ENCODE results near the gene LEKR1. TPM values are rescaled to one million over a fixed set of nuclear protein-coding genes. Genes with fewer than 3 reads are reported as not detected.
A peak's percentile ranks its signal among the peaks of the same experiment; 100 is the strongest.
"Not testable (repeated sequence)": the region's sequence is repeated elsewhere in the genome, so short reads cannot be mapped to it uniquely, and the experiment has no call there.

Gene LEKR1
- total RNA-seq, 2 donors from 2014 or later = 0.99 to 1.3 TPM

DNA sequence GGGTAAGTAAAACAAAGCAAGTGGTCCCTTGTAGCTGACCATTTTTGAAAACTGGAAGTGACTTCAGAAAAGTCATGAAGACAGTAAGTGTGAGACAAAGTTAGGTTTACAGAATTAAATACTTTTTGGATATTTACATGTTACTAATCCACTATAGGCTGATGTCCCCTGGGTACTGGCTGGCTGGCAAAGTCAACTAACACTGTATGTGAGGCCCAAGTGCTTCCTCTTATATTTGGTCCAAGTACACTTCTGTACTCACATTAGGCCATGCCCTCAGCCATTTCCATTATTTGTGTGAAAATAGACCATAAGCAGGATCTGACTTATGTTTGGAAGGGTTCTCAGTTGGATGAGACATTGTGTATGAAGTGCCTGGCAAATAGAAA, 5.5 kb upstream of the LEKR1 start:
- Histone ChIP-seq H3K27me3 (no peaks in the 10 kb centered on the region), H3K36me3 (replicated peaks in 1 of 2; ENCODE audit: insufficient read depth in 1 of 2, low read depth in 2 of 2) (no peaks in the 10 kb centered on the region), H3K27ac (peak overlapping the region in 1 of 4 donors; percentile 45), H3K9me3 (no peaks in the 10 kb centered on the region), H3K4me1 (peaks cover 39% of the 10 kb centered on the region), H3K4me3 (no peak overlapping the region)
- intact Hi-C loops (cut with DNase I) = no loop called here
- no peak for ATAC-seq
- DNase-seq = no peak
- TF ChIP-seq, protein P1, sequence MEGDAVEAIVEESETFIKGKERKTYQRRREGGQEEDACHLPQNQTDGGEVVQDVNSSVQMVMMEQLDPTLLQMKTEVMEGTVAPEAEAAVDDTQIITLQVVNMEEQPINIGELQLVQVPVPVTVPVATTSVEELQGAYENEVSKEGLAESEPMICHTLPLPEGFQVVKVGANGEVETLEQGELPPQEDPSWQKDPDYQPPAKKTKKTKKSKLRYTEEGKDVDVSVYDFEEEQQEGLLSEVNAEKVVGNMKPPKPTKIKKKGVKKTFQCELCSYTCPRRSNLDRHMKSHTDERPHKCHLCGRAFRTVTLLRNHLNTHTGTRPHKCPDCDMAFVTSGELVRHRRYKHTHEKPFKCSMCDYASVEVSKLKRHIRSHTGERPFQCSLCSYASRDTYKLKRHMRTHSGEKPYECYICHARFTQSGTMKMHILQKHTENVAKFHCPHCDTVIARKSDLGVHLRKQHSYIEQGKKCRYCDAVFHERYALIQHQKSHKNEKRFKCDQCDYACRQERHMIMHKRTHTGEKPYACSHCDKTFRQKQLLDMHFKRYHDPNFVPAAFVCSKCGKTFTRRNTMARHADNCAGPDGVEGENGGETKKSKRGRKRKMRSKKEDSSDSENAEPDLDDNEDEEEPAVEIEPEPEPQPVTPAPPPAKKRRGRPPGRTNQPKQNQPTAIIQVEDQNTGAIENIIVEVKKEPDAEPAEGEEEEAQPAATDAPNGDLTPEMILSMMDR (IDR thresholded peaks at IDR 0.05) = no peak
- TF ChIP-seq POLR2A (IDR thresholded peaks at IDR 0.05) = no peak

DNA sequence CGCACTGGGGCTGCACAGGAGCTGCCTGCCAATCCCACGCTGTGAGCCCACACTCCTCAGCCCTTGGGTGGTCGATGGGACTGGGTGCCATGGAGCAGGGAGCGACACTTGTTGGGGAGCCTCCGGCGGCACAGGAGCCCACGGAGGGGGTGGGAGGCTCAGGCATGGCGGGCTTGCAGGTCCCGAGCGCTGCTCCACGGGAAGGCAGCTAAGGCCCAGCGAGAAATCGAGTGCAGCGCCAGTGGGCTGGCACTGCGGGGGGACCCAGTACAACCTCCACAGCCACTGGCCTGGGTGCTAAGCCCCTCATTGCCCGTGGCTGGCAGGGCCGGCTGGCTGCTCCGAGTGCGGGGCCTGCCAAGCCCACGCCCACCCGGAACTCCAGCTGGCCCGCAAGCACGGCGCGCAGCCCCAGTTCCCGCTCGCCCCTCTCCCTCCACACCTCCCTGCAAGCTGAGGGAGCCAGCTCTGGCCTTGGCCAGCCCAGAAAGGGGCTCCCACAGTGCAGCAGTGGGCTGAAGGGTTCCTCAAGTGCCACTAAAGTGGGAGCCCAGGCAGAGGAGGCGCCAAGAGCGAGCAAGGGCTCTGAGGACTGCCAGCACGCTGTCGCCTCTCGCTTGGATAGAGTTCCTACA, 3.4 kb upstream of the LEKR1 start:
- H3K27me3 ChIP-seq; ATAC-seq; H3K4me3 ChIP-seq; DNase-seq; intact Hi-C loops (cut with DNase I); H3K9me3 ChIP-seq; H3K27ac ChIP-seq; H3K36me3 ChIP-seq (replicated peaks in 1 of 2; ENCODE audit: insufficient read depth in 1 of 2, low read depth in 2 of 2): not testable (repeated sequence)
- 97 to 98% methylated on average over 10 to 28 of the region's 32 CpGs for WGBS, 2 donors
- peaks cover 31% of the 10 kb centered on the region for H3K4me1 ChIP-seq

DNA sequence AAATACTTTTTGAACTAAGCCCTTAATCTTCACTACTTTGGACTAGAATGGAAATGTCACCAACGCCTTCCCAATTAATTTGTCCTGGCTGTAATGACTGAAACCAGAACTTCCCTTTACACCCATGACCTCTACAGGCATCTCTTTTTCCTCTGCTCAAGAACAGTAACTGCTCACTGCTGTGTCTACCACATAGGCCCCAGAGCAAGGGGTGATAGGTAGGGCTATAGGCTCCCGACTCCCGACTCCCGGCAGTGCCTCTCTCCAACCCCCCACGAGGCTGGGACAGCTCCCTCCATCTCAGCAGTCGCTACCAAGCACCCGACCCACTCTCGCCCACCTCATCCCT, 384 bp upstream of the LEKR1 start:
- Histone ChIP-seq H3K27ac (peak overlapping the region; percentile 97 to 100 (median 98)), H3K4me3 (peak overlapping the region; percentile 10 to 62), H3K36me3 (replicated peaks in 1 of 2; ENCODE audit: insufficient read depth in 1 of 2, low read depth in 2 of 2) (no peaks in the 10 kb centered on the region), H3K9me3 (no peaks in the 10 kb centered on the region), H3K27me3 (no peaks in the 10 kb centered on the region), H3K4me1 (peaks cover 13% of the 10 kb centered on the region)
- no peak for TF ChIP-seq POLR2A (IDR thresholded peaks at IDR 0.05)
- TF ChIP-seq, protein P1 (IDR thresholded peaks at IDR 0.05) = no peak
- 2 to 4% methylated on average over 8 of the region's 8 CpGs for WGBS, 2 donors
- DNase-seq = no peak
- intact Hi-C loops (cut with DNase I) = no loop called here
- ATAC-seq = peak; percentile 58

DNA sequence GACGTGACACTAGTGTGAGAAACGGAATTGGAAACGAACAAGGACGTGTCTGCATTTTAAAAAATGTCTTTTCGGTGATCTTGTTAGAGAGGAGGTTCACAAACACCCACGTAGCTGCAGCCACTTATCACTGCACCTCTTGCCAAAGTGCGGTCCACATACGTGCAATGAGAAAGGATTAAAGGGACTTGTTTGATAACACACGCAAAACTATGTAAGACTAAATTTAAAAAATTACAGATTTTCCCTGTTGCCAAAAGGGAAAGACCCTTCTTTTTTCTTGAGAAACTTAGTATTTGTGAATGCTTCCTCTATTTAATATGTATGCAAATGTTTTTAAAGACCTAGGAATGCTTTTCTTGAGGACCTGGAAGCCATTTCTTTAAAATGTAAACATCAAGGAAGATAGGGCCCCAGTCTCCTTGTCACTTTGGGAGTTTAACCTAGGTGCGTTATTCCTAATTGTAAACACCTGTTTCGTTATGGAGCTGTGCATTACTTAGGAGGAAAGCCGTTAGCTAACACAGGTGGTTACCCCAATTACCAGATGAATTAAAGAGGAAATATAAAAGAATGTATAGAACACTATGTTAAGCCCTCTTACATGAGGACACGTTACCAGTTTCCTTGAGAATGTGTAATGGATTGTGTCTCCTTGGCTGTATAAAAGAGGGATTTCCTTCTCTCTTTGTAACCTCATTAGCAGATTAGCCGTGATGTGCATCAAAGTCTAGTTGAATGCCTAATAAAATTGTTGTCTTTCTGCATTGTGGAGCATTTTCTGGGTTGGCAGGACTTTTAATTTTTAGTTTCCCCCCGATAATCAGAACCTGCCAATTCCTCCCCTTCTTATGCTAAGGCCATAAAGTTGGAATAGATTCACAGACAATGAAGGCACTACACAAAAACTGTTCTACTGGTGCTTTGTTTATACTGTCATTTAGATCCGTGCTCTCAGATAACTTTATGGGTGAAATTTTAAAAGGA, 1.0 kb downstream of the LEKR1 start:
- no peak for DNase-seq
- WGBS, 2 donors = 20 to 23% methylated on average over 16 of the region's 16 CpGs
- TF ChIP-seq, protein P1 (IDR thresholded peaks at IDR 0.05) = no peak
- no peak for TF ChIP-seq POLR2A (IDR thresholded peaks at IDR 0.05)
- intact Hi-C loops (cut with DNase I) = no loop called here
- Histone ChIP-seq H3K27me3 (no peaks in the 10 kb centered on the region), H3K4me1 (peaks cover 14% of the 10 kb centered on the region), H3K9me3 (no peaks in the 10 kb centered on the region), H3K4me3 (peak overlapping the region; percentile 10 to 62), H3K27ac (peak overlapping the region; percentile 97 to 100 (median 98)), H3K36me3 (replicated peaks in 1 of 2; ENCODE audit: insufficient read depth in 1 of 2, low read depth in 2 of 2) (no peaks in the 10 kb centered on the region)
- ATAC-seq = no peak

DNA sequence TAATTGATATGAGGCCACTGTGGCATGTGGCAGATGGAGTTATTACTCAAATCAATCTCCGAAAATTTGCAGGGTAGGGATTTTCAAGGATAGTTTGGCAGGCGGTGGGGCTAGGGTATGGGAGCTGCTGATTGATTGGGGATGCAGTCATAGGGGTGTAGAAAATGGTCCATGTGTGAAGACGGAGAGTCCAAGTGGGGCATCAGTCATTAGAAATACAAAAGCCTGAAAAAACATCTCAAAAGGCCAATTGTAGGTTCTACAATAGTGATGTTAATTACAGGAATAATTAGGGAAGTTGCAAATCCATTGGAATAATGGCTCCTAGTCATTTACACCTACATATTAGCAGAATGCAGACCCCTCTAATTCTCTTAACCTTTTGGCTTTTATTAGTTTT, 4.9 kb downstream of the LEKR1 start:
- H3K36me3 ChIP-seq (replicated peaks in 1 of 2; ENCODE audit: insufficient read depth in 1 of 2, low read depth in 2 of 2) = no peaks in the 10 kb centered on the region
- 96 to 97% methylated on average over 3 of the region's 3 CpGs for WGBS, 2 donors

More for the DNA sequence above, 4.9 kb downstream of the LEKR1 start:
- intact Hi-C loops (cut with DNase I) = loop anchor here (10.0 kb wide), 1 partner anchor 244 kb away; no protein-coding TSS in a partner anchor
- TF ChIP-seq POLR2A (IDR thresholded peaks at IDR 0.05) = no peak
- TF ChIP-seq, protein P1 (IDR thresholded peaks at IDR 0.05) = no peak
- Histone ChIP-seq H3K27ac (no peak overlapping the region), H3K4me1 (peaks cover 18% of the 10 kb centered on the region), H3K9me3 (no peaks in the 10 kb centered on the region), H3K4me3 (no peak overlapping the region), H3K27me3 (no peaks in the 10 kb centered on the region)
- DNase-seq (no peak), ATAC-seq (no peak)
